IMR-90 (cell line): ENCODE data around the gene WDFY2. TPM values are rescaled to one million over a fixed set of nuclear protein-coding genes. Genes with fewer than 3 reads are reported as not detected.

Experiments used
- ATAC-seq: fragments of 200-7000 bp; cut with Tn5 transposase; 2 replicates; pipeline ENCODE4 v1.9.1; 2020; ENCODE audit warnings: low read depth, mild to moderate bottlenecking, moderate library complexity
- BruUV-seq: library from RNA; stranded (reverse); fragments of 400-500 nt; replicated peaks from 2 replicates; lab custom pipeline; 2021; lab: Mats Ljungman, UMichigan
- CTCF ChIA-PET: fragments of 300-600 bp; formaldehyde crosslinking; extraction: SDS; loops from one replicate; lab custom pipeline; 2021; ENCODE audit warnings: antibody characterized with exemption; lab: Yijun Ruan, JAX
- POLR2A ChIA-PET: fragments of 300-600 bp; sonication (Branson Sonifier 250); formaldehyde crosslinking; loops from one replicate; lab custom pipeline; 2022; ENCODE audit warnings: antibody characterized with exemption; ENCODE audit not compliant: unreplicated experiment; lab: Charles Lee
- DNase-seq: peaks from one replicate; pipeline ENCODE4 v3.0.0; 2013
- H2AFZ ChIP-seq: replicated peaks from 2 replicates; pipeline ENCODE3; 2013; ENCODE audit warnings: low read length, mild to moderate bottlenecking; ENCODE audit not compliant: poor library complexity
- H2AK5ac ChIP-seq: 2 replicates; pipeline ENCODE4 v1.6.1; 2013; ENCODE audit warnings: low read depth, low read length, inconsistent platforms
- H2AK9ac ChIP-seq: replicated peaks from 2 replicates; pipeline ENCODE3; 2013; ENCODE audit warnings: mild to moderate bottlenecking, low read depth, low read length, moderate library complexity; ENCODE audit not compliant: poor library complexity
- H2BK120ac ChIP-seq: 2 replicates; pipeline ENCODE4 v1.6.1; 2013; ENCODE audit warnings: low read depth, low read length, inconsistent platforms
- H2BK15ac ChIP-seq: 3 replicates; pipeline ENCODE4 v1.6.1; 2013; ENCODE audit warnings: low read depth, low read length, inconsistent platforms
- H2BK20ac ChIP-seq: 2 replicates; pipeline ENCODE4 v1.6.1; 2013; ENCODE audit warnings: low read depth, mild to moderate bottlenecking, inconsistent platforms, low read length, moderate library complexity
- H2BK5ac ChIP-seq: 2 replicates; pipeline ENCODE4 v1.6.1; 2013; ENCODE audit warnings: mild to moderate bottlenecking, low read depth, low read length, inconsistent platforms; ENCODE audit not compliant: poor library complexity, severe bottlenecking
- H3K14ac ChIP-seq: replicated peaks from 2 replicates; pipeline ENCODE4 v1.6.1; 2013; ENCODE audit warnings: low read depth, low read length, inconsistent platforms
- H3K18ac ChIP-seq: 2 replicates; pipeline ENCODE4 v1.6.1; 2013; ENCODE audit warnings: low read depth, low read length, control low read depth
- H3K23ac ChIP-seq: 2 replicates; pipeline ENCODE4 v1.6.1; 2013; ENCODE audit warnings: low read depth, low read length, inconsistent platforms
- H3K27ac ChIP-seq: 2 replicates; pipeline ENCODE4 v1.5.1; 2013; ENCODE audit warnings: mild to moderate bottlenecking, control low read depth, low read length; ENCODE audit not compliant: insufficient read depth
- H3K27me3 ChIP-seq: 2 replicates; pipeline ENCODE4 v1.6.1; 2013; ENCODE audit warnings: low read length; ENCODE audit not compliant: control insufficient read depth, insufficient read depth
- H3K36me3 ChIP-seq: 2 replicates; pipeline ENCODE4 v1.6.1; 2013; ENCODE audit warnings: low read length, mixed read lengths; ENCODE audit not compliant: control insufficient read depth, insufficient read depth
- H3K4ac ChIP-seq: 2 replicates; pipeline ENCODE4 v1.6.1; 2013; ENCODE audit warnings: low read depth, low read length, inconsistent platforms
- H3K4me1 ChIP-seq: 2 replicates; pipeline ENCODE4 v1.6.1; 2013; ENCODE audit warnings: low read length, mixed read lengths; ENCODE audit not compliant: control insufficient read depth, insufficient read depth
- H3K4me2 ChIP-seq: 2 replicates; pipeline ENCODE4 v1.6.1; 2013; ENCODE audit warnings: low read depth, mild to moderate bottlenecking, control low read depth, low read length, moderate library complexity
- H3K4me3 ChIP-seq: 2 replicates; pipeline ENCODE4 v1.5.1; 2013; ENCODE audit warnings: low read depth, mild to moderate bottlenecking, control low read depth, low read length, moderate library complexity; ENCODE audit not compliant: insufficient read depth
- H3K56ac ChIP-seq: 2 replicates; pipeline ENCODE4 v1.6.1; 2013; ENCODE audit warnings: low read length, inconsistent platforms; ENCODE audit not compliant: insufficient read depth; ENCODE audit errors: extremely low read depth
- H3K79me1 ChIP-seq, 2 experiments: 2 replicates each; pipeline ENCODE4 v1.6.1; 2013; ENCODE audit warnings: low read length in 2 of 2, inconsistent platforms in 1 of 2, low read depth in 1 of 2
- H3K9ac ChIP-seq: 2 replicates; pipeline ENCODE4 v1.6.1; 2013; ENCODE audit warnings: low read depth, low read length, control low read depth
- H3K9me1 ChIP-seq: 2 replicates; pipeline ENCODE4 v1.6.1; 2013; ENCODE audit warnings: low read length, inconsistent platforms; ENCODE audit not compliant: insufficient read depth
- H3K9me3 ChIP-seq: 2 replicates; pipeline ENCODE4 v1.6.1; 2013; ENCODE audit warnings: low read length; ENCODE audit not compliant: control insufficient read depth, insufficient read depth
- H4K20me1 ChIP-seq: 2 replicates; pipeline ENCODE4 v1.6.1; 2013; ENCODE audit warnings: low read length, inconsistent platforms; ENCODE audit not compliant: insufficient read depth
- H4K5ac ChIP-seq: 2 replicates; pipeline ENCODE4 v1.6.1; 2013; ENCODE audit warnings: mild to moderate bottlenecking, low read depth, low read length, control low read depth
- H4K8ac ChIP-seq, 2 experiments: 2 replicates each; pipeline ENCODE4 v1.6.1; 2013; ENCODE audit warnings: low read depth in 2 of 2, low read length in 2 of 2, control low read depth in 1 of 2, inconsistent platforms in 1 of 2
- H4K91ac ChIP-seq: 2 replicates; pipeline ENCODE4 v1.6.1; 2013; ENCODE audit warnings: low read depth, low read length, inconsistent platforms; ENCODE audit not compliant: insufficient read depth
- BHLHE40 ChIP-seq: fragments of 150-350 bp; IDR thresholded peaks from 2 replicates; pipeline ENCODE4 v1.6.1; 2016; ENCODE audit warnings: mild to moderate bottlenecking, low read depth, low read length
- NFE2L2 ChIP-seq: fragments of 150-350 bp; IDR thresholded peaks from 2 replicates; pipeline ENCODE4 v1.6.1; 2016; ENCODE audit warnings: low read depth, mild to moderate bottlenecking, low read length
- RAD21 ChIP-seq: IDR thresholded peaks from 2 replicates; pipeline ENCODE4 v1.6.1; 2012; ENCODE audit warnings: low read length, improper control_type of control experiment
- whole genome bisulfite sequencing, 2 experiments: methylation state at CpG; one replicate each; pipeline versions ENCODE4 v1.1.5 to v1.1.7; 2013; ENCODE audit warnings: missing lambda C conversion rate in 2 of 2; ENCODE audit not compliant: insufficient read length in 1 of 2; ENCODE audit errors: extremely low coverage in 2 of 2; 5-methylcytosine and 5-hydroxymethylcytosine counted together
- dilution Hi-C: fragments of 300-500 bp; cut with HindIII; formaldehyde crosslinking; loops from one replicate; pipeline ENCODE4 v1.14.3; 2018; ENCODE audit warnings: low sequenced_read_pairs; ENCODE audit not compliant: unreplicated experiment
- in situ Hi-C: fragments of 300-500 bp; cut with MboI; formaldehyde crosslinking; loops from 3 replicates; pipeline ENCODE4 v1.14.3; 2019; ENCODE audit warnings: low sequenced_read_pairs, inconsistent platforms, mixed read lengths
- intact Hi-C: fragments of 100-400 bp; cut with micrococcal nuclease; formaldehyde crosslinking; loops from 2 replicates; pipeline ENCODE4 v1.10.0; 2022
- polyA plus RNA-seq, 3 experiments: library from polyadenylated mRNA; depleted of rRNA; stranded (reverse); fragments of >200 nt; gene quantifications; 2 replicates each; pipeline ENCODE4 v1.2.3, GENCODE V29; 2012; ENCODE audit warnings: low replicate concordance in 1 of 3
- total RNA-seq: library from RNA; depleted of rRNA; stranded (reverse); fragments of >200 nt; gene quantifications from 2 replicates; pipeline ENCODE4 v1.2.3, GENCODE V29; 2012

Gene WDFY2
- total and polyA plus RNA-seq, 2 of the 4 experiments (the other 2 are of a cell fraction) = 4.3 to 5.4 TPM

GRCh38 chr13:51784097-51784496 is 199.8 kb downstream of the WDFY2 start:
- in situ Hi-C loops = no loop called here

More at GRCh38 chr13:51784097-51784496, 199.8 kb downstream of the WDFY2 start:
- Histone ChIP-seq H2AFZ (no peak overlapping the region), H3K4ac (no peak overlapping the region), H4K5ac (no peak overlapping the region), H4K91ac (no peak overlapping the region), H3K79me1 (no peaks in the 10 kb centered on the region), H4K20me1 (no peaks in the 10 kb centered on the region), H3K4me1 (peaks cover 14% of the 10 kb centered on the region), H3K4me3 (no peak overlapping the region), H2BK120ac (no peak overlapping the region), H3K27me3 (no peaks in the 10 kb centered on the region), H3K18ac (no peak overlapping the region), H3K27ac (no peak overlapping the region), H3K9ac (no peak overlapping the region), H2AK5ac (no peak overlapping the region), H2BK5ac (no peak overlapping the region), H2AK9ac (no peak overlapping the region), H4K8ac (no peak overlapping the region), H3K36me3 (no peaks in the 10 kb centered on the region; the same call in 1 of the 2 replicates), H3K56ac (no peak overlapping the region), H3K23ac (no peak overlapping the region), H3K14ac (no peak overlapping the region), H3K9me1 (peaks cover 13% of the 10 kb centered on the region), H2BK15ac (no peak overlapping the region), H3K9me3 (no peaks in the 10 kb centered on the region), H3K4me2 (no peak overlapping the region), H2BK20ac (no peak overlapping the region)
- no peak for DNase-seq
- ATAC-seq = no peak
- WGBS, 2 experiments = no CpG with 5 or more reads among the region's 1 CpG
- intact Hi-C loops = loop anchor here (5.0 kb wide), 1 partner anchor 197 kb away; no protein-coding TSS in a partner anchor
- dilution Hi-C loops = no loop called here
- POLR2A ChIA-PET = no interaction called here
- BruUV-seq = no TSS peak
- CTCF ChIA-PET = no interaction called here
- TF ChIP-seq BHLHE40 (no peak), NFE2L2 (no peak), RAD21 (no peak)
